K562 (cell line): ENCODE results near the gene RHAG. TPM values are rescaled to one million over a fixed set of nuclear protein-coding genes. Genes with fewer than 3 reads are reported as not detected.

Experiments used
- ARID3A ChIP-seq: IDR thresholded peaks from 2 replicates; pipeline ENCODE4 v1.6.1; 2012; ENCODE audit warnings: low read depth, low read length, improper control_type of control experiment, borderline replicate concordance
- CEBPG ChIP-seq, 3 experiments: fragments of 200-800 bp in 1 of 3; sonication (Bioruptor generic) in 1 of 3; sonication (generic) in 1 of 3; formaldehyde crosslinking in 1 of 3; IDR thresholded peaks in 2 of 3; conservative IDR thresholded peaks in 1 of 3; 2 replicates each; pipeline versions ENCODE4 v1.6.1 to v1.8.0; 2016 to 2022; ENCODE audit warnings: missing compliant biosample characterization in 2 of 3, missing genetic modification characterization in 2 of 3, mild to moderate bottlenecking in 1 of 3, missing genetic modification reagents in 1 of 3
- EP400 ChIP-seq: fragments of 450-650 bp; IDR thresholded peaks from 2 replicates; pipeline ENCODE4 v1.6.1; 2017; ENCODE audit warnings: antibody characterized with exemption, mild to moderate bottlenecking, moderate library complexity
- FOS ChIP-seq: IDR thresholded peaks from 3 replicates; pipeline ENCODE4 v1.6.1; 2011; ENCODE audit not compliant: insufficient read length; ENCODE audit errors: extremely low read depth
- HDAC1 ChIP-seq, 2 experiments: fragments of 450-650 bp; IDR thresholded peaks; 2 replicates each; pipeline ENCODE4 v1.6.1; 2016 to 2017; ENCODE audit warnings: inconsistent platforms in 1 of 2, mild to moderate bottlenecking in 1 of 2, moderate library complexity in 1 of 2
- HOMEZ ChIP-seq: fragments of 250-450 bp; sonication (Bioruptor Pico); IDR thresholded peaks from 2 replicates; pipeline ENCODE4 v1.4.0; 2020; ENCODE audit warnings: mild to moderate bottlenecking, moderate library complexity
- IRF9 ChIP-seq: fragments of 450-650 bp; IDR thresholded peaks from 2 replicates; pipeline ENCODE4 v1.6.1; 2016; ENCODE audit warnings: missing biosample characterization, missing genetic modification characterization
- JUN ChIP-seq, 2 experiments: sonication (generic) in 1 of 2; formaldehyde crosslinking in 1 of 2; IDR thresholded peaks; 2 replicates each; pipeline versions ENCODE4 v1.6.1 to v1.8.0; 2012 to 2022; ENCODE audit warnings: borderline replicate concordance in 2 of 2, mild to moderate bottlenecking in 2 of 2, improper control_type of control experiment in 1 of 2, low read depth in 1 of 2, low read length in 1 of 2, missing genetic modification reagents in 1 of 2
- JUND ChIP-seq, 2 experiments: IDR thresholded peaks; 2 replicates in 1 of 2; 3 replicates in 1 of 2; pipeline ENCODE4 v1.6.1; 2011; ENCODE audit warnings: borderline replicate concordance in 2 of 2, low read depth in 2 of 2, low read length in 2 of 2, improper control_type of control experiment in 1 of 2, missing biosample characterization in 1 of 2, missing genetic modification characterization in 1 of 2, missing genetic modification reagents in 1 of 2
- SLC30A9 ChIP-seq: fragments of 250-450 bp; sonication (Bioruptor Pico); IDR thresholded peaks from 2 replicates; pipeline ENCODE4 v1.8.0; 2022; ENCODE audit warnings: mild to moderate bottlenecking, moderate library complexity
- ZBTB40 ChIP-seq, 2 experiments: fragments of 450-650 bp in 1 of 2; sonication (generic) in 1 of 2; formaldehyde crosslinking in 1 of 2; IDR thresholded peaks; 2 replicates each; pipeline versions ENCODE4 v1.7.1 to v1.9.0; 2016 to 2022; ENCODE audit warnings: inconsistent platforms in 1 of 2, mild to moderate bottlenecking in 1 of 2, missing genetic modification reagents in 1 of 2
- polyA plus RNA-seq, 8 experiments: library from polyadenylated mRNA; depleted of rRNA in 4 of 8; stranded (reverse) in 5 of 8; unstranded in 3 of 8; fragments of >200 nt; fragmentation: Nextera tagmentation in 2 of 8; fragmentation: Illumina TruSeq in 1 of 8; extraction: Ambion mirVana in 2 of 8; extraction: Trizol in 1 of 8; gene quantifications; 2 replicates each; pipeline versions ENCODE4 v1.2.1 to v1.2.3, GENCODE V29; 2011 to 2014; ENCODE audit warnings: inconsistent platforms in 1 of 8, missing spikeins in 1 of 8
- total RNA-seq, 7 experiments: library from RNA; depleted of rRNA in 6 of 7; stranded (reverse); fragments of >200 nt in 6 of 7; fragmentation: Illumina TruSeq in 2 of 7; extraction: Trizol in 2 of 7; gene quantifications; 2 replicates each; pipeline versions ENCODE4 v1.2.1 to v1.2.3, GENCODE V29; 2011 to 2021; ENCODE audit warnings: low replicate concordance in 1 of 7

RHAG gene
- total and polyA plus RNA-seq, 9 of the 15 experiments (the other 6 are each of a cell fraction or from before 2014, with no cell fraction given): 290 to 1,202 (median 505) TPM

GRCh38 chr6:49556429-49556837, 80.2 kb downstream of the RHAG start (continued):
- TF ChIP-seq IRF9 (tag): peak; percentile 92
- peak; percentile 95 for TF ChIP-seq CEBPG (CRISPR knock-in tag; IDR thresholded peaks at IDR 0.05)
- peak; percentile 98 to 99 for TF ChIP-seq CEBPG (tag; conservative IDR thresholded peaks at IDR 0.05 in 1 of 2, IDR thresholded peaks at IDR 0.05 in 1 of 2)
- peak; percentile 88; the same call in 1 of the 2 replicates for TF ChIP-seq ARID3A
- TF ChIP-seq JUND (IDR thresholded peaks at IDR 0.05; ENCODE audit: borderline replicate concordance, low read depth, low read length): peak; percentile 98
- TF ChIP-seq JUND (tag; IDR thresholded peaks at IDR 0.05; ENCODE audit: borderline replicate concordance, low read depth, low read length): peak; percentile 96
- no peak for TF ChIP-seq HOMEZ
- no peak for TF ChIP-seq SLC30A9 (CRISPR knock-in tag)
- TF ChIP-seq FOS: peak; percentile 37
- TF ChIP-seq ZBTB40 (IDR thresholded peaks at IDR 0.05): 0 out of 2 replicates have a peak, but pooled peaks have one; percentile 33
- no peak for TF ChIP-seq ZBTB40 (CRISPR knock-in tag; IDR thresholded peaks at IDR 0.05)
- peak; percentile 54 for TF ChIP-seq EP400
- TF ChIP-seq HDAC1 (IDR thresholded peaks at IDR 0.05): peak in 1 of 2 experiments; percentile 82; a peak in 2 of 4 replicates
- peak; percentile 97 for TF ChIP-seq JUN (IDR thresholded peaks at IDR 0.05; ENCODE audit: borderline replicate concordance, low read depth, low read length)
- no peak for TF ChIP-seq JUN (CRISPR knock-in tag; IDR thresholded peaks at IDR 0.05; ENCODE audit: borderline replicate concordance)
